H1 (cell line): ENCODE results near the gene BSPH1. TPM values are rescaled to one million over a fixed set of nuclear protein-coding genes. Genes with fewer than 3 reads are reported as not detected.

ENCODE experiments used
- CTCF ChIA-PET: fragments of 300-600 bp; sonication (Branson Sonifier 250); formaldehyde crosslinking; loops from one replicate; lab custom pipeline; 2021; ENCODE audit not compliant: partially characterized antibody; lab: Charles Lee
- POLR2A ChIA-PET: fragments of 300-600 bp; sonication (Branson Sonifier 250); formaldehyde crosslinking; loops from one replicate; lab custom pipeline; 2021; ENCODE audit warnings: inconsistent platforms; ENCODE audit not compliant: partially characterized antibody; lab: Charles Lee
- DNase-seq, 2 experiments: peaks; one replicate each; pipeline versions ENCODE4 v3.0.0 to v3.0.0-alpha.2; 2010 to 2022; ENCODE audit warnings: low spot score in 2 of 2, low read depth in 1 of 2, mixed read lengths in 1 of 2
- FAIRE-seq: peaks from 2 replicates; lab custom pipeline; 2011; peaks lifted over from hg19 to GRCh38; lab: Jason Lieb, UNC
- H2AFZ ChIP-seq: 2 replicates; pipeline ENCODE4 v1.8.1; 2012; ENCODE audit warnings: low read length, inconsistent platforms
- H2AK5ac ChIP-seq: 2 replicates; pipeline ENCODE4 v1.6.1; 2013; ENCODE audit warnings: low read depth, low read length
- H2BK120ac ChIP-seq: replicated peaks from 2 replicates; pipeline ENCODE3; 2013; ENCODE audit warnings: low read depth, low read length, inconsistent platforms
- H2BK12ac ChIP-seq: 2 replicates; pipeline ENCODE4 v1.6.1; 2013; ENCODE audit warnings: low read depth, low read length
- H2BK15ac ChIP-seq: 2 replicates; pipeline ENCODE4 v1.6.1; 2013; ENCODE audit warnings: low read length
- H2BK20ac ChIP-seq: 2 replicates; pipeline ENCODE4 v1.6.1; 2013; ENCODE audit warnings: low read length
- H2BK5ac ChIP-seq: 2 replicates; pipeline ENCODE4 v1.6.1; 2013; ENCODE audit warnings: low read depth, low read length
- H3K14ac ChIP-seq: 2 replicates; pipeline ENCODE4 v1.6.1; 2013; ENCODE audit warnings: inconsistent platforms; ENCODE audit not compliant: insufficient read length
- H3K18ac ChIP-seq: 2 replicates; pipeline ENCODE4 v1.6.1; 2013; ENCODE audit warnings: low read length; ENCODE audit errors: extremely low read depth
- H3K23ac ChIP-seq: 2 replicates; pipeline ENCODE4 v1.6.1; 2013; ENCODE audit warnings: inconsistent platforms; ENCODE audit not compliant: insufficient read length
- H3K23me2 ChIP-seq: 2 replicates; pipeline ENCODE4 v1.6.1; 2013; ENCODE audit warnings: low read depth, low read length
- H3K27ac ChIP-seq: 2 replicates; pipeline ENCODE4 v1.6.1; 2011; ENCODE audit warnings: low read depth, low read length, inconsistent platforms
- H3K27me3 ChIP-seq, 4 experiments: replicated peaks in 1 of 4; 1 replicate in 1 of 4; 2 replicates in 3 of 4; pipeline versions ENCODE4 v1.6.1 to v1.8.1; 2011 to 2013; ENCODE audit warnings: low read length in 3 of 4, mild to moderate bottlenecking in 3 of 4, inconsistent platforms in 2 of 4, mixed read lengths in 2 of 4, moderate library complexity in 1 of 4; ENCODE audit not compliant: control insufficient read depth in 3 of 4, insufficient read depth in 3 of 4; ENCODE audit errors: extremely low read depth in 1 of 4
- H3K36me3 ChIP-seq, 4 experiments: 2 replicates each; pipeline versions ENCODE4 v1.6.1 to v1.8.1; 2011 to 2013; ENCODE audit warnings: mild to moderate bottlenecking in 4 of 4, low read length in 3 of 4, moderate library complexity in 2 of 4, control low read depth in 1 of 4, inconsistent platforms in 1 of 4; ENCODE audit not compliant: insufficient read depth in 4 of 4, control insufficient read depth in 2 of 4
- H3K4ac ChIP-seq: replicated peaks from 2 replicates; pipeline ENCODE3; 2013; ENCODE audit warnings: low read length, low read depth, mixed read lengths, inconsistent platforms; ENCODE audit not compliant: insufficient read length
- H3K4me1 ChIP-seq, 4 experiments: replicated peaks in 1 of 4; 1 replicate in 1 of 4; 2 replicates in 3 of 4; pipeline versions ENCODE4 v1.6.1 to v1.8.1; 2011 to 2013; ENCODE audit warnings: low read length in 3 of 4, inconsistent platforms in 2 of 4, mixed read lengths in 1 of 4; ENCODE audit not compliant: insufficient read depth in 4 of 4, control insufficient read depth in 3 of 4
- H3K4me2 ChIP-seq, 2 experiments: 2 replicates each; pipeline versions ENCODE4 v1.6.1 to v1.8.1; 2011 to 2013; ENCODE audit warnings: low read depth in 2 of 2, low read length in 2 of 2, control low read depth in 1 of 2, inconsistent platforms in 1 of 2, mild to moderate bottlenecking in 1 of 2; ENCODE audit not compliant: insufficient read depth in 1 of 2
- H3K4me3 ChIP-seq, 4 experiments: fragments of 200-600, 300-600 bp in 1 of 4; sonication (generic), shearing (Covaris generic), sonication (Bioruptor Twin) in 1 of 4; 2 replicates each; pipeline versions ENCODE4 v1.5.1 to v1.8.1; 2011 to 2016; ENCODE audit warnings: low read length in 4 of 4, low read depth in 3 of 4, control low read depth in 2 of 4, inconsistent platforms in 2 of 4, mild to moderate bottlenecking in 2 of 4, mixed read lengths in 1 of 4, moderate library complexity in 1 of 4; ENCODE audit not compliant: insufficient read depth in 2 of 4; ENCODE audit errors: extremely low read depth in 1 of 4
- H3K56ac ChIP-seq: replicated peaks from 2 replicates; pipeline ENCODE3; 2013; ENCODE audit warnings: low read depth, mild to moderate bottlenecking, mixed read lengths, low read length, inconsistent platforms; ENCODE audit not compliant: insufficient read length
- H3K79me1 ChIP-seq: 2 replicates; pipeline ENCODE4 v1.6.1; 2013; ENCODE audit warnings: low read depth, low read length, control low read depth
- H3K79me2 ChIP-seq, 2 experiments: 2 replicates each; pipeline versions ENCODE4 v1.6.1 to v1.8.1; 2012 to 2013; ENCODE audit warnings: low read length in 2 of 2, mild to moderate bottlenecking in 2 of 2, inconsistent platforms in 1 of 2; ENCODE audit not compliant: insufficient read depth in 2 of 2, control insufficient read depth in 1 of 2
- H3K9ac ChIP-seq, 4 experiments: replicated peaks in 1 of 4; 1 replicate in 1 of 4; 2 replicates in 3 of 4; pipeline versions ENCODE4 v1.6.1 to v1.8.1; 2011 to 2013; ENCODE audit warnings: low read depth in 3 of 4, low read length in 3 of 4, control low read depth in 2 of 4, mild to moderate bottlenecking in 2 of 4, moderate library complexity in 2 of 4, inconsistent platforms in 1 of 4; ENCODE audit errors: extremely low read depth in 1 of 4
- H3K9me3 ChIP-seq, 2 experiments: 2 replicates each; pipeline versions ENCODE4 v1.6.1 to v1.8.1; 2012 to 2013; ENCODE audit warnings: mild to moderate bottlenecking in 2 of 2, moderate library complexity in 2 of 2, control low read depth in 1 of 2, inconsistent platforms in 1 of 2, low read depth in 1 of 2, low read length in 1 of 2, mixed read lengths in 1 of 2; ENCODE audit not compliant: insufficient read depth in 2 of 2
- H4K20me1 ChIP-seq, 2 experiments: replicated peaks in 1 of 2; 2 replicates each; pipeline versions ENCODE3 to v1.8.1; 2011 to 2013; ENCODE audit warnings: inconsistent platforms in 2 of 2, low read length in 2 of 2, mild to moderate bottlenecking in 1 of 2; ENCODE audit not compliant: insufficient read depth in 2 of 2, control insufficient read depth in 1 of 2
- H4K5ac ChIP-seq: 2 replicates; pipeline ENCODE4 v1.6.1; 2013; ENCODE audit warnings: low read length, low read depth, mixed read lengths, inconsistent platforms; ENCODE audit not compliant: insufficient read length
- H4K8ac ChIP-seq: 2 replicates; pipeline ENCODE4 v1.8.0; 2013; ENCODE audit warnings: mild to moderate bottlenecking, moderate library complexity, low read length, inconsistent platforms; ENCODE audit not compliant: insufficient read depth; ENCODE audit errors: extremely low read depth
- H4K91ac ChIP-seq: replicated peaks from 2 replicates; pipeline ENCODE3; 2013; ENCODE audit warnings: low read length, mixed read lengths, inconsistent platforms; ENCODE audit not compliant: insufficient read length
- CREB1 ChIP-seq: IDR thresholded peaks from 2 replicates; pipeline ENCODE4 v1.6.1; 2012; ENCODE audit warnings: inconsistent platforms
- JUN ChIP-seq: IDR thresholded peaks from 2 replicates; pipeline ENCODE4 v1.6.1; 2011; ENCODE audit warnings: low read depth, mild to moderate bottlenecking, improper control_type of control experiment, low read length
- WGBS, 2 experiments: shearing (Covaris generic) in 1 of 2; methylation state at CpG; one replicate each; pipeline versions ENCODE4 v1.1.6 to v1.1.7; 2013 to 2015; ENCODE audit warnings: low lambda C conversion rate in 2 of 2, mixed read lengths in 2 of 2, inconsistent platforms in 1 of 2, low coverage in 1 of 2, missing lambda C conversion rate in 1 of 2; ENCODE audit not compliant: insufficient replicate concordance in 2 of 2, insufficient coverage in 1 of 2, insufficient read length in 1 of 2; ENCODE audit errors: extremely low coverage in 1 of 2, missing lambda C conversion rate in 1 of 2; 5-methylcytosine and 5-hydroxymethylcytosine counted together
- polyA plus RNA-seq, 7 experiments: library from polyadenylated mRNA; depleted of rRNA in 3 of 7; stranded (reverse) in 5 of 7; unstranded in 2 of 7; fragments of >200 nt in 5 of 7; fragments of 200-250 nt in 2 of 7; gene quantifications; 1 replicate in 5 of 7; 2 replicates in 1 of 7; 4 replicates in 1 of 7; pipeline versions ENCODE4 v1.2.1 to v1.2.3, GENCODE V29; 2011 to 2013; ENCODE audit warnings: missing spikeins in 2 of 7, mixed read lengths in 2 of 7
- total RNA-seq: library from RNA; stranded (reverse); fragmentation: NEBNext Ultra II Directional; extraction: Animal tissue kit (Norgen Biotek cat#: 25700); gene quantifications from 2 replicates; pipeline ENCODE4 v1.2.1, GENCODE V29; 2021

BSPH1 gene
- total and polyA plus RNA-seq, 2 of the 8 experiments (the other 6 are each of a cell fraction or from before 2014, with no cell fraction given) = not detected

- H2BK5ac ChIP-seq = no peak within 1 kb of the TSS
- peaks cover 4% of the 10 kb centered on the region; the same call in 1 of the 2 replicates for H3K23me2 ChIP-seq
- TF ChIP-seq CREB1 (no peak), JUN (no peak)
- H3K27me3 ChIP-seq = no peaks in the 10 kb centered on the region
- H3K9ac ChIP-seq = no peak within 1 kb of the TSS
- no peak within 1 kb of the TSS for H3K14ac ChIP-seq
- no peak for DNase-seq
- H2AK5ac ChIP-seq = no peak within 1 kb of the TSS
- no peaks in the 10 kb centered on the region for H3K4me1 ChIP-seq
- no peak within 1 kb of the TSS for H3K4me3 ChIP-seq
- H3K79me1 ChIP-seq = no peaks in the 10 kb centered on the region
- H3K23ac ChIP-seq = no peak within 1 kb of the TSS
- POLR2A ChIA-PET = no interaction called here
- H2BK12ac ChIP-seq = no peak within 1 kb of the TSS
- no peak within 1 kb of the TSS for H3K4me2 ChIP-seq
- no peak within 1 kb of the TSS for H4K91ac ChIP-seq
- H2BK120ac ChIP-seq = no peak within 1 kb of the TSS
- no peaks in the 10 kb centered on the region for H3K79me2 ChIP-seq
- no peak within 1 kb of the TSS for H3K56ac ChIP-seq
- FAIRE-seq = no peak
- no peaks in the 10 kb centered on the region for H3K36me3 ChIP-seq
- no peaks in the 10 kb centered on the region for H3K9me3 ChIP-seq
- H3K18ac ChIP-seq = no peak within 1 kb of the TSS
- no peak within 1 kb of the TSS for H3K4ac ChIP-seq
- no peak within 1 kb of the TSS for H2BK15ac ChIP-seq
- 91% methylated on average over 4 of the region's 5 CpGs; no CpG with 5 or more reads in 1 of the 2 experiments for WGBS, 2 experiments
- H2AFZ ChIP-seq = no peak within 1 kb of the TSS
- no peak within 1 kb of the TSS for H3K27ac ChIP-seq
- no peak within 1 kb of the TSS for H2BK20ac ChIP-seq
- no peak within 1 kb of the TSS for H4K8ac ChIP-seq
- peaks cover 0 to 2% of the 10 kb centered on the region in 2 experiments for H4K20me1 ChIP-seq
- H4K5ac ChIP-seq = no peak within 1 kb of the TSS
- CTCF ChIA-PET = interaction anchor here (0.5 to 2.1 kb wide), 3 partner anchors 11 to 20 kb away, joined by 3 to 10 read pairs (median 4); no protein-coding TSS in a partner anchor
Observed at GRCh38 chr19:47994209-47994802, 2.3 kb upstream of the BSPH1 start, which contains the start of gene ELSPBP1. Gene ELSPBP1 (plus strand): TSS chr19:47994632. CDS start chr19:48008668, 14,036 bp downstream.
